ENCODE results near the gene ZEB1.
"Not testable (repeated sequence)": the region's sequence is repeated elsewhere in the genome, so short reads cannot be mapped to it uniquely, and the experiment has no call there.

ZEB1 gene

DNA sequence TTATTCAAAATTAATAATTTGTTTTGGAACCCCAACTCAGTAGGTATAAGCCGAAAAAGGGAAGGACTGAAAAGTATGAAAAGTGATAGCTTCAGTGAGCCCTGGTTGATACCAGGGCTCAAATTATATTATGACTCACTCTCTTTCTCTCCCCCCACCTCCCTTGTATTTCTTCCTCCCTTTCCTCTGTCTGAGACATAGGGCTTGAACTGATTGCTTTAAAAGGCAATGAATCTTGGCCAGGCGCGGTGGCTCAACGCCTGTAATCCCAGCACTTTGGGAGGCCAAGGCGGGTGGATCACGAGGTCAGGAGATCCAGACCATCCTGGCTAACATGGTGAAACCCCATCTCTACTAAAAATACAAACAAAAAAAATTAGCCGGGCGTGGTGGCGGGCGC is 108.3 kb downstream of the ZEB1 start:
- not testable (repeated sequence) for DNase-seq

DNA sequence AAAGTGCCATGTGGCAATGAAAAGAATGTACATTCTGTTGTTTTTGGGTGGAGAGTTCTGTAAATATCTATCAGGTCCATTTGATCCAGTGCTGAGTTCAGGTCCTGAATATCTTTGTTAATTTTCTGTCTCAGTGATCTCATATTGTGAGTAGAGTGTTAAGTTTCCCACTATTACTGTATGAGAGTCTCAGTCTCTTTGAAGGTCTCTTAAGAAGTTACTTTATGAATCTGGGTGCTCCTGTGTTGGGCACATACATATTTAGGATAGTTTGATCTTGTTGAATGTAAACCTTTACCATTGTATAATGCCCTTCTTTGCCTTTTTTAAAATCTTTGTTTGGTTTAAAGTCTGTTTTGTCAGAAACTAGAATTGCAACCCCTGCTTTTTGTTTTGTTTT is 109.5 kb downstream of the ZEB1 start:
- DNase-seq: not testable (repeated sequence)

DNA sequence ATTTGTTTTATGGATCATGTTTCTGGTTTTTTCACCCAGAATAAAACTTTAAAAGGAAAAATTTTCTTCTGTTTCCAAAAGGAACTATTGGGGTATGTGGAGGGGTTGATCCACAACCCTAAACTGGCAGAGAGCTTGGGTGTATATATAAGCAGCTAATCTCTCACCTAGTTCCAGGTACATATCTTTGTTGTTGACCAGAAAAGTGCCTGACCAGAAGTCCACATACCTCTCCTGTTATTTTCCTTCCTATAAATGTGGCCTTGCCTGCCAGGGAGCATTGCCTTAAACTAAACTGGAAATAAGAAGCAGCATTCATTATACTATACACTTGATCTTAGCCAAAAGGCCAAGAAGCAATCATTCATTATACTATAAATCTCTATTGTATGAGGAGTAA is 112.0 kb downstream of the ZEB1 start:
- DNase-seq: no peak

DNA sequence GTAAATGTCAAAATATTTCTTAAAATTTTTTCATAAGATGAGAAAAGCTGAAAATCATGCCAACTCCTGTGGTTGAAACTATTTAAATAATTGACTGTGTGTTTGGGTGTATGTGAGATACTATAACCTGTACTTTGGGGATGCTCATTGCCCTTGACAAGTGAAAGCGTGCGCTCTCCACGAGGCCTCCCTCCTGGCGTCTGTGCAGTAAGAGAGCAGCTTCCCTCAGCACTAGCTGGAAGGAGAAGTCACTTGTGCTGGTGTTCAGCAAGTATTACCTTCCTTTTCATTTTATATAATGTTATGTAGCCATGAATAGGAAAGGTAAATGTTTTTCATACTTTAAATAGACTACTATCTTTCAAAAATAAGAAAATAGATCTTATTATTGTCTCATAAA is 118.9 kb downstream of the ZEB1 start:
- no peak for DNase-seq

DNA sequence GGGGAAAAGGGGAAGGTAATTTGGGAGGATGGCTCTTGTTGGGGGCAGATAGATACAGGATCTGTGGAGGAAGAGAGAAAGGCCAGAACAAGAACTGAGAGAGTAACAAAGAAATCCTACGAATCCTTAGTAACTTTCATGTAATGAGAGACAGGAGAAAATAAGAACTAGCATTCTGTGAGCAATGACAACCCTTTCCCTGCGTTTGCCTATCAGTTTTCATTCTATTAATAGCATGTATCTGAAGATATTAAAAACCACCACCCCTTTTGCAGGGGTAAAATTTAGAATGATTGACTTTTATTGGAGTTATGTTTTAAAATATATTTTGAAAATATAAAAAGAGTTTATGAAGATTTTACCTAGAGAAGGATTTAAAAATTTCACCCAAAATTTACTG is 132.8 kb downstream of the ZEB1 start:
- DNase-seq: no peak

DNA sequence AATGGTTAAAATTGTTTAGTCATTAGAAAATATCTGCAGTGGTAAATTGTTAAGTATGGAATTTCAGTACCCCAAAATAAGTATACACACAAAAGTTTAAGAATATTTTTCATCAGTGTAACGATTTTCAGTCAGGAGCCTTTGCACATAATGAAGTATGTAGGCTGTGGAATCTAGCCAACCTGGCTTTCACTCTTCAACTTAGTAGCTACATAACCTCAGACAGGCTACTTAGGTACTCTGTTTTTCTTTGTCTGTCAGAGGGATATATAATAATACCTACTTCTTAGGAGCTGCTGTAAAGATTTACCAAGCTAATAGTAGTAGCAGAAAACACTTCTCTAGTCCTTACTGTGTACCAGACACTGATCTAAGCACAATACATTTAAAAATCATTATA is 137.5 kb downstream of the ZEB1 start:
- no peak for DNase-seq

DNA sequence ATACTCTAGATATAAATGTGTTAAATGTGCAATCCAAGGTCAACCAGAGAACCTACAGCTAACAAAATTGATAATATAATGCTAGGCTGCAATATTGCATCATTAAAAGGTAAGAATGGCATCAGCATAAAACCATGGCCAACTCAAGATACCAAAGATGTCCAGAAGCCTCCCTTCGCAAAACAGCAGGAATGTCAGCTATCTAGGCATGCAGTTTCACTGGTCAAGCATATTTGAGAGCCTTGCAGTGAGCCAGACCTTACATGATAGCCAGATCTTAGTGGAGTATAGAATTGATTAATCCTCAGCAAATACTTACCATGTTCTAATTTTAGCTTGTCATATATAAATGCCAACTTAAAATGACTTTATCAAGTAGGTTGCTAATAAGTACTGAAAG is 138.8 kb downstream of the ZEB1 start:
- no peak for DNase-seq

DNA sequence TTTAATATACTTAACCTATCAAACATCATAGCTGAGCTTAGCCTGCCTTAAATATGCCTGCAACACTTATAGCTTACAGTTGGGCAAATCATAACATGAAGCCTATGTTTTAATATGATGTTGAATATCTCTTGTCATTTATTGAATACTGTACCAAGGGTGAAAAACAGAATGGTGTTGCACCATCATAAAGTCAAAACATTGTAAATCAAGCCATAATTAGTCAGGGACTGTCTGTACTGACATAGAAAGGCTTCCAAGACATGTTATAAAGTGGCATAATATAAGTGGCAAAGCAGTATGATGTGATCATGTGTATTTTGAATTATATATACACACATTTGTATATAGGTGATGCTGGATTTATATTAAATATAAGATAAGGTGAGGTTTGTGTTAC is 140.0 kb downstream of the ZEB1 start:
- no peak for DNase-seq

DNA sequence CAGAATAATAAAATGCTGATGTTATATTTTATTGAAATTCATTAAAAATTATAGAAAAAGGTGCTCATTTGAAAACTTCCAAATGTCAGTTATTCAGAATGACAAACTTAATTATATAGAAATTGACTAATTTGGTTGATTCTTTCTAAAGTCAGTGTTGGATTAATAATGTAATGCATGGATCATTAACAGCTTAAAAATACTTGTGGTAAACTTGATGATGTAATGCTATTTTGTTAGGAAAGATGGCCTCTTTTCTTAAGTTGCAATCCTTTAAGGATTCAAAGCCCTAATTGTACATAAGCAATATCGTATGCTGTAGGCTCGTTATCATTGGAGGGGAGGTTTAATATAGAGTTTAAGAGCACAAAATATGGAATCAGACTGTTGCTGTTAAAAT is 141.2 kb downstream of the ZEB1 start:
- DNase-seq: no peak

DNA sequence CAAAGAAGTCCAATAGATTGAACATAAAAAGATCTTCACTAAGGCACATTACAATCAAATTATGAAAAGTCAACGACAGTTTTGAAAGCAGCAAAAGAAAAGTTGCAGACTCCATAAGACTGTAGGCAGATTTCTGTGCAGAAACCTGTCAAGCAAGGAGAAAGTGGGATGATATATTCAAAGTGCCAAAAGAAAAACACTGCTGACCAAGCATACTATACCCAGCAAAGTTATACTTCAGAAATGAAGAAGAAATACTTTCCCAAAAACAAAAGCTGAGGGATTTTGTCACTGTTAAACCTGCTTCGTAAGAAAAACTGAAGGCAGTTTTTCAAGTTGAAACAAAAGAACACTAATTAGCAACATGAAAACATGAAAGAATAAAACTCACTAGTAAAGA is 145.5 kb downstream of the ZEB1 start:
- DNase-seq: no peak

DNA sequence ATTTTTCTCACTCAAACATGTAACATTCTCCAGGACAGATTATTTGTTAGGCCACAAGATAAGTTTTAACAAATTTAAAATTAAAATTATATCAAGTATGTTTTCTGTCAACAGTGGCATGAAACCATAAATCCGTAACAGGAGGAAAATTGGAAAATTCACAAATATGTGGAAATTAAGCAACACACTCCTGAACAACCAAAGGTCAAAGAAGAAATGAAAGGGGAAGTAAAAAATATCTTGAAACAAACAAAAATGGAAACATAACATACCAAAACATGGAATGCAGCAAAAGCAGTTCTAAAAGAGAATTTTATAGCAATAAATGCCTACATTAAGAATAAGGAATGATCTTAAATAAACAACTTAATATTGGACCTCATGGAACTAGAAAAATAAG is 147.3 kb downstream of the ZEB1 start:
- DNase-seq: no peak

DNA sequence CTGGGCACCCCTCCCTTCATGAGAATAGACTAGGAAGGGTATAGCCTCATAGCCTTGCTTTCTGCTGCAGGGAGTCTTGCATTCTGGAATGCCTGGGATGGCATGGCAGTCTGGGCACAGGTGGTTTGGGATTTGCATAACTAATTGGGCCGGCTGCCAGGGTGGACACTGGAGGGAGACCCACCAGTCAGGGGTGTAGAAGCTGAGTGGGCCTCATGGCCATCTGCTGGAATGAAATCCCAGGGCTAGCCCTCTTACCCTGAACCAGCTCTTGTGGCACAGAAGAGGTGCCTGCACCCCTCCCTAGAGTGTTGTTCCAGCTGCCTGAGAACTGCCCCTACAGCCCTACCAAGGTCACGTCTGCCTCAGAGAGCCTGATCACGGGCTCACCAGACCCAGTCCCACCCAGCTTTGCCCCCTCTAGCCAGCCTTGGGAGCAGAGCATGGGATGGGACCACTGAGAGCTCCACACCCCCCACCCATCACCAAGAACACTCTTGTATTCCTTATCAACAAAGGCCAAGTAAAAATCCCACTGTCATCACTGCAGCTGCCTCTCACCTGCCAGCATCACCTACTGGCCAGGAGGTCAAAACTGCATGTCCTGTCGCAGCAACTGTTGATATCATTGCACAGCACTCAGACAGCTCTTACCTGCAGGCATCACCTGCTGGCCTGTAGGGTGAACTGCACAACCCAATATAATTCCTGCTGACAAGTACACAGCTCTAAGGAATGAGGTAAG is 148.9 kb downstream of the ZEB1 start:
- no peak for DNase-seq

DNA sequence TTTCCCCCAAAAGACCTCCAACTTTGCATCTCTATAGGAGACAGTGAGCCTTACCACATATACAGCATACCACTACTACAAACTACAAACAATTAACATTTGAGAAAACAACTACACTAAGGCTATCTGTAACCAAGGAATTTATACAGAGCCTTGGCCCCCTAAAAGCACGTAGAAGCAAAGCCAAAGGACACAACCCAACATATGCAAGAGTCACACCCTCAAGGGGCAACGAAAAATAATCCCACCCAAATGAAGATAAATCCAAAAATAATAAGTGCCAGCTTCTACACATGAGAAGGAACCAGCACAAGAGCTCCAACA is 149.5 kb downstream of the ZEB1 start:
- no peak for DNase-seq

DNA sequence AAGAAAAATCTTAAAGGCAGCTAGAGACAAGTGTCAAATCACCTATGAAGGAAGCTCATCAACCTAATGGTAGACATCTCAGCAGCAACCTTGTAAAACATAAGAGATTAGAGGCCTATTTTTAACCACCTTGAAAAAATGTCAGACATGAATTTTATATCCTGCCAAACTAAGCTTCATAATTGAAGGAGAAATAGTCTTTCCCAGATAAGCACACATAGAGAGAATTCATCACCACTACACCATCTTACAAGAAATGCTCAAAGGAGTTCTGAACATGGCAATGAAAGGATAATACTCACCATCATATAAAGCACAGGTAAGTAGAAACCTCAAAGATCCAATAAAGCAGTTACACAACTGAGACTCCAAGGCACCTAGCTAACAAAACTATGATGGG is 156.5 kb downstream of the ZEB1 start:
- no peak for DNase-seq

DNA sequence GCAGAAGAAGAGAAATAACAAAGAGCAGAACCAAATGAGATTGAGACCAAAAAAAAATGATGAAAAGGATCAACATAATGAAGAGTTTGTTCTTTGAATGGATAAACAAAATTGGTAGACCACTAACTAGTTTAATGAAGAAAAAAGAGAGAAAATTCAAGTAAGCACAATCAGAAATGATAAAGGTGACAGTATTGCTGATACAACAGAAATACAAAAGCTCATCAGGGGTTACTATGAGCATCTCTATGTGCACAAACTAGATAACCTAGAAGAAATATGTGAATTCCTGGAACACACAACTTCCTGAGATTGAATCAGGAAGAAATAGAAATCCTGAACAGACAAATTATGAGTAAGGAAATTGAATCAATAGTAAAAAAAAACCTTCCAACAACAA is 157.1 kb downstream of the ZEB1 start:
- DNase-seq: no peak

DNA sequence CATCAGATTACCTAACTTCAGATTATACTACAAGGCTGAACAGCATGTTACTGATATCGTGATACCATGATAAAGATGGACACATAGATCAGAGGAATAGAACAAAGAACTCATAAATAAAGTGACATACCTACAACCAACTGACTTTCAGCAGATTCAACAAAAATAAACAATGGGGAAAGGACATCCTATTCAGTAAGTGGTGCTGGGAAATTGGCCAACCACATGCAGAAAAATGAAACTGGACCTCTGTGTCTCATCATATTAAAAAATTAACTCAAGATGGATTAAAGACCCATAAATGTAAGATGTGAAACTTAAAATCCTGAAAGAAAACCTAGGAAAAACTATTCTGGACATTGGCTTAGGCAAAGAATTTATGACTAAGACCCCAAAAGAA is 158.6 kb downstream of the ZEB1 start:
- no peak for DNase-seq

DNA sequence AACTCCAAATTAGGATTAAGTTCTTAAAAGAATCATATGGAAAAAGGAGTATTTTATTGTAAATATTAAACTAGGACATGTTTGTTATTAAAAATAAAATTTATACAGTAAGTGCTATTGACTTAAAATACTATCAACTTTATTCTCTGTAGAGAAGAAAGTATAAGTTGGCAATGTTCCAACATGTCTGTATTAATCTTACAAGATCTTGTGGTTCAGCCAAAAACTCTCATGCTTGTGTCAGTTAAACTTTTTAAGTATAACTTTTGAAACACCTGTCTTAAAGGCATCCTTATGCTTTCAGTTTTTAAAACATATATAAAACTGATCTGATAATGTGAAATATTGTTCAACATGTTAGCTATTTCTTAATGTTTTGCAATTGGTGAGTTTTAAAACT is 160.7 kb downstream of the ZEB1 start:
- no peak for DNase-seq

DNA sequence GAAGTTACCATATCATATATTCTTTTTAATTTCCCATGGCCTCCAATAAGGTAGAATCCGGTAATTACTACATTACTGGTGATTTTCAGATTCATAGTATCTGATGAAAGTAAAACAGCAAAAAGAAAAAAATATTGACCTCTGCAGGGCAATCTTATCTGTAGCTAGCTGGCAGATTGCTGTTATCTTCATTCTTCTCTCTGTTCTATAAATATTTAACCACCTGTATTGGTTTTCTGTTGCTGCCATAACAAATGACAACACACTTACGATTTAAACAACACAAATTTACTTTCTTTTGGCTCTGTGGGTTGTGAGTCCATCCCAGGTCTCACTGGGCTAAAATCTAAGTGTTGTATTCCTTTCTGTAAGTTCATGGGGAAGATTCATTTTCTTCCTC is 164.5 kb downstream of the ZEB1 start:
- DNase-seq: no peak

DNA sequence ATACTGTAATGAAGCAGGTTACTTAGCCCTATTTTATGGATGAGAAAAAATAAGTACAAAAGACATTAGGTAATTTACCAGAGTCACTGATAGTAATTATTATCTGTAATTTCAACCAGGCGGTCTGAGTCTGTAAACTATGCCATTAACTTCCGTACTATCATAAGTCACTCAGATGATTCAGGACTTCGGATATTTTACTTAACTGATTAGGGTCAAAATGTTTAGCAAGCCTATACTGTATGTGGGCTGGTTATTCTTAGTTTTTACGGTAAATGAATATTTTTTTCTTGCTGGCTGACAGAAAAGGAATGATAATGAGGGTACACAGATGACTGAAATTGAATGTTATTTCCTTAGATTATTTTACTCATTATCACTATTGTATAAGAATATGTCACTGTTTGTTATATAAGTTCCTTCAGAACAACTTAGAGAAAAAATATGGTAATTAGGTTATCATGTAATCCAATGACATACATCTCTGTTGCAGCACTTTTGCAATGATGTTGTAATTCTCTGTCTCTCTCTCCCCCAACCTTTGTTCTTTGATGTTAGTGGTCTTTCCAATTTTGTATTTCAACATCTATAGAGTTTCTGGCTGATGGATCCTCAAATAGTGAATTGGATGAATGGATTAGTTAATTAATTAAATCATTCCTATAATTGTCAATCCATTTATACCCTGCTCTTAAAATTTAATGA is 165.6 kb downstream of the ZEB1 start:
- DNase-seq: no peak

DNA sequence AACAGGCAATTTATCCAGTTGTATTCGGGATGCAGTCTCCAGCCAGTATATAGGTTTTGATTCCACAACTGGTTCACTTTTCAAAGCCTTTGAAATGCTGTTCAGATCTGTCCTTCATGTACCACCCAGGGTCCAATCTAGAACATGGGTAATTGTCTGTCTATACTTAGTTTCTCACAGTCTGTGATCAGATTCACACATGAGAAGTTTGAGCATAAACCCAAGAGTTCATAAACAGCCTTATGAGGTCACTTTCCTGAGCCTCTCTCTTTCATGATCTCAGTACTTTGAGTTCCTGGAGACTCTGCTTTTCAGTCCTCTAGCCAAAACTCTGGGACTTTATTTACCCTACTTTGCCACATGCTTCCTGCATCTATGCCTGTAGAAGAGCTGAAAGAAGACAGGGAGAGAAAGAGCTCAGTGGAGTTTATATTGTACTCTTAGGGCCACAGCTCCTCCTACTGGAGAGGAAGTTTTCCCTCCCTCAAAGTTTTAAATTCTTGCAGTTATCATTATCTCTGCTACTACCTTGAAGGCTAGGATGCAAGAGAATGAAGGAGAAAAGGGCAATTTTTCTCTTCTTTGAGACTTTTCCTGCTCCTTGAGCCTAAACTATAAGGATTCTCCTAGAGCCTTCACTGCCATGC is 172.0 kb downstream of the ZEB1 start:
- DNase-seq: peak; percentile 34

DNA sequence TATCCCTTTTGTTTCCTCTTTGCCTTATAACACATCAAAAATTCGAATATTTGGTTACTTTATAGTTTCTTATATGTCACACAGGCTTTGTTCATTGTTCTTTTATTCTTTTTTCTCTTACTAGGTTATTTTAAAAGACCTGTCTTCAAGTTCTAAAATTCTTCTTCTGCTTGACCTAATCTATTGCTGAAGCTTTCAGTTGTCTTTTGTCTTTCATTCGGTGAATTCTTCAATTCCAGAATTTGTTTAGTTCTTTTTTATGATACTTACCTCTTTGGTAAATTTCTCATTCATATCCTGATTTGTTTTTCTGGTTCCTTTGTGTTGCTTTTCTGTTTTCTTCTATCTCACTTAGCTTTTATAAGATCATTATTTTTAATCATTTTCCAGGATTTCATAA is 188.4 kb downstream of the ZEB1 start:
- DNase-seq: no peak

DNA sequence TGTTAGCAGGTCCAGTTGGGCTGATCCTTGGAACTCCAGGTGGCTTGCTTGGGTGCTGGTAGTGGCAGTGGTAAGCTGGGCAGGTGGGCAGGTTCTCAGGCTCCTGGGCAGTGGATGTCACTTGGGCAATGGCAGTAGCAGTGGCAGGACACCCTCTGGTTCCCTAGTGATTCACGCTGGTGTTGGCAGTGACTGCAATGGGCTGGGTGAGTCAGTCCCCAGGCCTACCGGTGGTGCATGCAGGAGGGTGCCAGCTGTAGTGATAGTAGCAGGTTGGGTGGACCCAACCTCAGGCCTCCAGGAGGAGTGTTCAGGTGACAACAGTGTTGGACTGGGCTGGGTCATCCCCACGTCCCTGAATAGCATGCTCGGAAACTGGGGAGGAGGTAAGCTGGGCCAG is 189.2 kb downstream of the ZEB1 start:
- no peak for DNase-seq

DNA sequence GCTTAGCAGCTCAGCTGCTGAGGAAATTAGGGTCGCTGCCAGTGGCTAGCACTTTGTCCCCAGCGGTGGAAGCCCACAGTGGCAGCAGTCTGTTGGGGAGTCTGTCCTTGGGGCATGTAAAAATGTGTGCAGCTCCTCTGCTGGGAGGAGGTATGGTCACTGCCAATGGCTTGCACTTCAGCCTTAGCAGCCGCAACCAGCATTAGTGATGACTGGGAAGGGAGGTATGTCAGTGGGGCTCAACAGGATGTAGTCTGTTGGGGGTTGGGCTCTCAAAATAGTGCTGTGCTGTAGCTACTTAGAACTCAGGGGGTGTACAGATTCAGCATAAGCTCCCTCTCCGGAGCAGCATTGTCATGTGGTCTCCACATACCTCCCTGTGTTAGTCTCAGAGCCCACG is 189.9 kb downstream of the ZEB1 start:
- DNase-seq: no peak

DNA sequence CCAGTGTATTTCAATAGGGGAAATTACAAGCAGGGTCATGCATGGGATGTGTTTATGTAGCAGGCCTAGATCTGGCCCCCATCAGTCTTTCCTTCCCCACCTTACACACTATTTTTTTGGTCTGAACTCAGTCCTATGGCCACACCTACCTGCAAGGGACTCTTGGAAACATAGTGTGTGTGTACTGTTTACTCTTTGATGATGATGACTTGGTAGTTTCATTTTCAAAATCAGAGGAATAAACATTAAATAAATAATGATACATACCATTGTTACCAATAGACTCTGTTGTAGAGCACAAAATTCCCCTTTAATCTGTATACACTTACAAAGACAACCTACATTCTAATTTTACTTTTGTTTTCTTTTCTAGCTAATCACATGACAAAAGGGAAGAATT is 191.0 kb downstream of the ZEB1 start:
- no peak for DNase-seq

DNA sequence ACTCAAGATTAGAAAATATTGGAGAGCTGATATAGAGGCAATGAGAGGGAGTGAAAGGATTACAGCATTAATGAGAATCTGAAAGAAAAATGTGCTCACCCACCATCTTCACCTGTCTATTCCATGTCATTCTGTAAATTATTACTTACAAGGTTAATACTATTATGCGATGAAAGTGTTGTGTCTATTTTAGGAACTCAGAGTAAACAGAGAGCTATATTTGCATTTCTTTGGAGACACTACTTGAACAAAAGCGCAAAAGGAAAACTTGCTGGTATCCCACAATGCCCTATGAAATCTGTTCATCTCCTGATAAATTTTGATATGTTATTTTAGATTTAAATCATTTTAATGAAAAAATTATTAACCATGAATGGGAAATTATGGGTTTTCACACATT is 196.1 kb downstream of the ZEB1 start:
- DNase-seq: no peak

All from stimulated activated CD4-positive, alpha-beta T cell treated with anti-CD3 and anti-CD28 coated beads, Interleukin-4, amount 100 ng/mL, for 24 hours (primary cell).